GM12878 (cell line): ENCODE results near the gene TBCD. TPM values are rescaled to one million over a fixed set of nuclear protein-coding genes. Genes with fewer than 3 reads are reported as not detected.

Experiments
- ATAC-seq: fragments of 200-7000 bp; cut with Tn5 transposase; 3 replicates; pipeline ENCODE4 v1.9.1; 2020; ENCODE audit warnings: mild to moderate bottlenecking, moderate library complexity
- BruUV-seq: library from RNA; stranded (reverse); fragments of 400-500 nt; replicated peaks from 2 replicates; lab custom pipeline; 2021; lab: Mats Ljungman, UMichigan
- CTCF ChIA-PET: fragments of 300-600 bp; sonication (Branson Sonifier 250); formaldehyde crosslinking; extraction: SDS; loops from one replicate; lab custom pipeline; 2021; ENCODE audit warnings: inconsistent platforms; lab: Yijun Ruan, JAX
- POLR2A ChIA-PET: fragments of 350-600 bp; formaldehyde crosslinking; extraction: SDS; loops from one replicate; lab custom pipeline; 2021; ENCODE audit warnings: inconsistent platforms; lab: Charles Lee
- RAD21 ChIA-PET: fragments of 300-600 bp; sonication (Branson Sonifier 250); formaldehyde crosslinking; loops from one replicate; lab custom pipeline; 2023; ENCODE audit warnings: antibody characterized with exemption; ENCODE audit not compliant: unreplicated experiment; lab: Charles Lee
- SMC1A ChIA-PET: fragments of 300-600 bp; sonication (Branson Sonifier 250); formaldehyde crosslinking; loops from one replicate; lab custom pipeline; 2023; ENCODE audit not compliant: unreplicated experiment, uncharacterized antibody; lab: Charles Lee
- DNase-seq: peaks from one replicate; pipeline ENCODE4 v3.0.0-alpha.2; 2011; ENCODE audit warnings: low read depth, low spot score
- FAIRE-seq: peaks from 3 replicates; lab custom pipeline; 2011; peaks lifted over from hg19 to GRCh38; lab: Jason Lieb, UNC
- H2AFZ ChIP-seq: 2 replicates; pipeline ENCODE4 v1.6.0; 2011; ENCODE audit warnings: low read depth, low read length, control low read depth; ENCODE audit not compliant: control insufficient read depth
- H3K27ac ChIP-seq: 2 replicates; pipeline ENCODE4 v1.5.1; 2011; ENCODE audit warnings: control low read depth; ENCODE audit not compliant: control insufficient read depth, insufficient read depth
- H3K27me3 ChIP-seq, 2 experiments: replicated peaks in 1 of 2; 2 replicates each; pipeline versions ENCODE4 v1.6.0 to v1.6.1; 2011; ENCODE audit warnings: low read length in 1 of 2; ENCODE audit not compliant: control insufficient read depth in 2 of 2, insufficient read depth in 2 of 2
- H3K36me3 ChIP-seq, 2 experiments: 2 replicates each; pipeline ENCODE4 v1.5.1; 2011; ENCODE audit warnings: low read length in 1 of 2; ENCODE audit not compliant: control insufficient read depth in 2 of 2, insufficient read depth in 2 of 2
- H3K4me1 ChIP-seq: 2 replicates; pipeline ENCODE4 v1.6.1; 2011; ENCODE audit warnings: mild to moderate bottlenecking, low read length, moderate library complexity, mixed read lengths; ENCODE audit not compliant: control insufficient read depth, insufficient read depth
- H3K4me2 ChIP-seq: 2 replicates; pipeline ENCODE4 v1.6.0; 2011; ENCODE audit warnings: control low read depth; ENCODE audit not compliant: control insufficient read depth, insufficient read depth
- H3K4me3 ChIP-seq: fragments of 200-600 bp; sonication (generic); 2 replicates; pipeline ENCODE4 v1.5.1; 2016
- H3K79me2 ChIP-seq: 2 replicates; pipeline ENCODE4 v1.6.0; 2011; ENCODE audit warnings: low read length; ENCODE audit not compliant: control insufficient read depth, insufficient read depth
- H3K9ac ChIP-seq: 2 replicates; pipeline ENCODE4 v1.8.0; 2011; ENCODE audit warnings: low read length, control low read depth, mixed read lengths; ENCODE audit not compliant: control insufficient read depth, insufficient read depth
- H3K9me3 ChIP-seq: replicated peaks from 3 replicates; pipeline ENCODE4 v1.5.1; 2011; ENCODE audit warnings: mild to moderate bottlenecking, low read length; ENCODE audit not compliant: control insufficient read depth, insufficient read depth
- H4K20me1 ChIP-seq: 2 replicates; pipeline ENCODE4 v1.6.0; 2011; ENCODE audit not compliant: control insufficient read depth, insufficient read depth
- BCLAF1 ChIP-seq: fragments of 450-650 bp; IDR thresholded peaks from 2 replicates; pipeline ENCODE4 v1.6.1; 2017; ENCODE audit warnings: antibody characterized with exemption, mild to moderate bottlenecking, moderate library complexity
- CHD4 ChIP-seq: fragments of 200-600 bp; sonication (generic); IDR thresholded peaks from 2 replicates; pipeline ENCODE4 v1.6.1; 2016; ENCODE audit warnings: mild to moderate bottlenecking
- GABPA ChIP-seq: IDR thresholded peaks from 2 replicates; pipeline ENCODE4 v1.6.1; 2014; ENCODE audit warnings: antibody characterized with exemption, low read depth, mild to moderate bottlenecking, inconsistent platforms
- HSF1 ChIP-seq: fragments of 150-350 bp; IDR thresholded peaks from 2 replicates; pipeline ENCODE4 v1.6.1; 2014; ENCODE audit warnings: mild to moderate bottlenecking, low read depth, low read length
- IKZF2 ChIP-seq, 2 experiments: fragments of 450-650 bp; IDR thresholded peaks; 2 replicates each; pipeline ENCODE4 v1.6.1; 2017; ENCODE audit warnings: mild to moderate bottlenecking in 2 of 2, moderate library complexity in 2 of 2
- KAT2A ChIP-seq: conservative IDR thresholded peaks from 2 replicates; pipeline ENCODE4 v1.6.1; 2011; ENCODE audit warnings: low read depth, low read length; ENCODE audit not compliant: control insufficient read depth
- NFXL1 ChIP-seq: fragments of 450-650 bp; IDR thresholded peaks from 2 replicates; pipeline ENCODE4 v1.6.1; 2017; ENCODE audit warnings: antibody characterized with exemption, mild to moderate bottlenecking, borderline replicate concordance
- NFYB ChIP-seq: IDR thresholded peaks from 2 replicates; pipeline ENCODE4 v1.6.1; 2011; ENCODE audit warnings: low read depth, mild to moderate bottlenecking, low read length, improper control_type of control experiment, moderate library complexity; ENCODE audit not compliant: insufficient read depth
- NR2C2 ChIP-seq: IDR thresholded peaks from 2 replicates; pipeline ENCODE4 v1.6.1; 2011; ENCODE audit warnings: borderline replicate concordance, low read depth; ENCODE audit not compliant: control insufficient read depth, insufficient read length
- POLR2AphosphoS2 ChIP-seq: IDR thresholded peaks from 2 replicates; pipeline ENCODE4 v1.6.1; 2011; ENCODE audit warnings: low read depth, mild to moderate bottlenecking, low read length, improper control_type of control experiment, moderate library complexity
- RBBP5 ChIP-seq: fragments of 200-600 bp; sonication (generic); conservative IDR thresholded peaks from 2 replicates; pipeline ENCODE4 v1.6.1; 2016
- SMAD5 ChIP-seq: IDR thresholded peaks from 2 replicates; pipeline ENCODE4 v1.6.1; 2016; ENCODE audit warnings: antibody characterized with exemption, low read depth
- SPI1 ChIP-seq: IDR thresholded peaks from 2 replicates; pipeline ENCODE4 v1.6.1; 2011; ENCODE audit warnings: low read depth, mild to moderate bottlenecking, low read length, moderate library complexity, borderline replicate concordance; ENCODE audit not compliant: insufficient read depth
- STAT1 ChIP-seq: fragments of 450-650 bp; conservative IDR thresholded peaks from 2 replicates; pipeline ENCODE4 v1.6.1; 2014; ENCODE audit warnings: antibody characterized with exemption, mild to moderate bottlenecking
- TCF3 ChIP-seq: IDR thresholded peaks from 2 replicates; pipeline ENCODE4 v1.6.1; 2012; ENCODE audit warnings: low read depth, mild to moderate bottlenecking, low read length, borderline replicate concordance; ENCODE audit not compliant: insufficient read depth
- ZNF592 ChIP-seq: fragments of 450-650 bp; IDR thresholded peaks from 2 replicates; pipeline ENCODE4 v1.6.1; 2017; ENCODE audit warnings: mild to moderate bottlenecking, moderate library complexity
- ZSCAN29 ChIP-seq: fragments of 450-650 bp; IDR thresholded peaks from 2 replicates; pipeline ENCODE4 v1.6.1; 2017; ENCODE audit warnings: mild to moderate bottlenecking, moderate library complexity
- WGBS: methylation state at CpG from one replicate; pipeline ENCODE4 v1.1.6; 2016; ENCODE audit warnings: low lambda C conversion rate; ENCODE audit not compliant: insufficient replicate concordance, insufficient coverage; ENCODE audit errors: missing lambda C conversion rate; 5-methylcytosine and 5-hydroxymethylcytosine counted together
- in situ Hi-C: fragments of 300-500 bp; cut with MboI; formaldehyde crosslinking; loops from 9 replicates; pipeline ENCODE4 v1.14.3; 2018; ENCODE audit warnings: mixed read lengths
- intact Hi-C: fragments of 100-400 bp; cut with micrococcal nuclease; formaldehyde crosslinking; loops from one replicate; pipeline ENCODE4 v1.14.2; 2022; ENCODE audit not compliant: unreplicated experiment
- polyA plus RNA-seq, 11 experiments: library from polyadenylated mRNA; depleted of rRNA in 4 of 11; unstranded in 6 of 11; stranded (reverse) in 5 of 11; fragments of >200 nt; fragmentation: Nextera tagmentation in 4 of 11; fragmentation: Illumina TruSeq in 1 of 11; extraction: Ambion mirVana in 4 of 11; extraction: Trizol in 1 of 11; gene quantifications; 1 replicate in 1 of 11; 2 replicates in 10 of 11; pipeline versions ENCODE4 v1.2.1 to v1.2.3, GENCODE V29; 2011 to 2016; ENCODE audit warnings: inconsistent platforms in 2 of 11, missing spikeins in 2 of 11, low read depth in 1 of 11
- total RNA-seq, 4 experiments: library from RNA; depleted of rRNA in 3 of 4; stranded (reverse); fragments of >200 nt in 3 of 4; fragmentation: Illumina TruSeq in 1 of 4; extraction: Trizol in 1 of 4; gene quantifications; 2 replicates each; pipeline versions ENCODE4 v1.2.1 to v1.2.3, GENCODE V29; 2013 to 2021

The TBCD gene
- total and polyA plus RNA-seq, 10 of the 15 experiments (the other 5 are each of a cell fraction or from before 2014, with no cell fraction given), result 10.3 to 114 (median 52.4) TPM

- WGBS, result 98% methylated on average over 8 of the region's 8 CpGs
- no peak for DNase-seq
- Histone ChIP-seq H3K36me3 (peaks cover 0 to 4% of the 10 kb centered on the region in 2 experiments; a peak in 2 of 4 replicates), H3K4me3 (no peak overlapping the region), H4K20me1 (no peaks in the 10 kb centered on the region), H3K9me3 (no peaks in the 10 kb centered on the region), H2AFZ (no peak overlapping the region), H3K4me1 (peaks cover 75% of the 10 kb centered on the region), H3K79me2 (peaks cover 53% of the 10 kb centered on the region), H3K4me2 (no peak overlapping the region), H3K27me3 (no peaks in the 10 kb centered on the region), H3K27ac (peak overlapping the region; percentile 98), H3K9ac (no peak overlapping the region)
- ATAC-seq, result no peak
- in situ Hi-C loops, result no loop called here
- CTCF ChIA-PET, result interaction anchor here (2.1 kb wide), 1 partner anchor 13 kb away, joined by 8 read pairs; no protein-coding TSS in a partner anchor
- TF ChIP-seq ZSCAN29, result no peak
- no peak for TF ChIP-seq SMAD5
- no peak for TF ChIP-seq IKZF2 (IDR thresholded peaks at IDR 0.05)
- TF ChIP-seq NFXL1, result no peak
- no peak for TF ChIP-seq CHD4
- no peak for TF ChIP-seq HSF1
- TF ChIP-seq RBBP5, result no peak
- TF ChIP-seq ZNF592, result no peak
- TF ChIP-seq GABPA, result no peak
- no peak for TF ChIP-seq STAT1
- TF ChIP-seq POLR2AphosphoS2, result no peak
- no peak for TF ChIP-seq BCLAF1
- no peak for TF ChIP-seq NR2C2
- no peak for TF ChIP-seq SPI1
- no peak for TF ChIP-seq TCF3
- TF ChIP-seq NFYB, result no peak
- no peak for TF ChIP-seq KAT2A
- intact Hi-C loops, result loop anchor here (10.0 kb wide), 1 partner anchor 77 kb away; no protein-coding TSS in a partner anchor
- no peak for FAIRE-seq
- POLR2A ChIA-PET, result interaction anchor here (0.7 to 1.1 kb wide), 2 partner anchors 9 to 340 kb away, joined by 3 to 5 read pairs; no protein-coding TSS in a partner anchor
- SMC1A ChIA-PET, result interaction anchor here (0.9 to 3.1 kb wide), 3 partner anchors 9 to 51 kb away, joined by 3 to 15 read pairs (median 3); no protein-coding TSS in a partner anchor
- no TSS peak for BruUV-seq
- RAD21 ChIA-PET, result interaction anchor here (0.9 to 4.8 kb wide), 4 partner anchors 8 to 81 kb away, joined by 3 to 30 read pairs (median 5); no protein-coding TSS in a partner anchor
These were observed 110.3 kb downstream of the TBCD start for GRCh38 chr17:82862191-82862590.
